Thymus (tissue), 11 donors: ENCODE data around the gene STEAP1B. TPM values are rescaled to one million over a fixed set of nuclear protein-coding genes. Genes with fewer than 3 reads are reported as not detected.
A peak's percentile ranks its signal among the peaks of the same experiment; 100 is the strongest.
"Not testable (repeated sequence)": the region's sequence is repeated elsewhere in the genome, so short reads cannot be mapped to it uniquely, and the experiment has no call there.

Source experiments
- DNase-seq, 9 donors: peaks; one replicate each; pipeline ENCODE4 v3.0.0-alpha.2; 2013; ENCODE audit warnings: low spot score in 9 of 9, low read depth in 6 of 9, missing footprints in 1 of 9
- H3K27ac ChIP-seq, 2 donors: one replicate each; pipeline ENCODE4 v1.5.1; 2013; ENCODE audit warnings: control low read depth in 1 of 2, low read depth in 1 of 2, low read length in 1 of 2, mild to moderate bottlenecking in 1 of 2, moderate library complexity in 1 of 2
- H3K27me3 ChIP-seq, 2 donors: one replicate each; pipeline ENCODE4 v1.5.1; 2013; ENCODE audit warnings: low read length in 1 of 2; ENCODE audit not compliant: control insufficient read depth in 2 of 2, insufficient read depth in 1 of 2
- H3K36me3 ChIP-seq, 2 donors: one replicate each; pipeline ENCODE4 v1.5.1; 2013; ENCODE audit warnings: low read length in 1 of 2, mild to moderate bottlenecking in 1 of 2, moderate library complexity in 1 of 2; ENCODE audit not compliant: control insufficient read depth in 2 of 2, insufficient read depth in 2 of 2
- H3K4me1 ChIP-seq, 2 donors: one replicate each; pipeline ENCODE4 v1.5.1; 2013; ENCODE audit warnings: low read length in 2 of 2; ENCODE audit not compliant: control insufficient read depth in 2 of 2, insufficient read depth in 2 of 2
- H3K4me3 ChIP-seq, 2 donors: one replicate each; pipeline ENCODE4 v1.5.1; 2013; ENCODE audit warnings: low read length in 2 of 2, control low read depth in 1 of 2, mild to moderate bottlenecking in 1 of 2
- H3K9me3 ChIP-seq, 2 donors: one replicate each; pipeline ENCODE4 v1.5.1; 2013; ENCODE audit warnings: low read length in 1 of 2, mild to moderate bottlenecking in 1 of 2; ENCODE audit not compliant: control insufficient read depth in 2 of 2, insufficient read depth in 1 of 2
- WGBS: extraction: QIAGEN DNeasy Blood & Tissue Kit; methylation state at CpG from one replicate; pipeline ENCODE4 v1.1.7; 2013; 5-methylcytosine and 5-hydroxymethylcytosine counted together
- polyA plus RNA-seq: library from polyadenylated mRNA; stranded (reverse); fragments of 200-250 nt; gene quantifications from one replicate; pipeline ENCODE4 v1.2.3, GENCODE V29; 2013
- total RNA-seq: library from RNA; stranded (reverse); fragments of 120-200 nt; gene quantifications from one replicate; pipeline ENCODE4 v1.2.4, GENCODE V29; 2013
- donor health status: healthy.

Gene STEAP1B
- total and polyA plus RNA-seq, 2 donors: 0.80 to 1.4 TPM

- peak overlapping the region; percentile 21 to 26 for H3K4me3 ChIP-seq
- H3K9me3 ChIP-seq: no peaks in the 10 kb centered on the region
- H3K36me3 ChIP-seq: no peaks in the 10 kb centered on the region
- DNase-seq: peak in 8 of 9 donors; percentile 60 to 87 (median 75)
- H3K27me3 ChIP-seq: no peaks in the 10 kb centered on the region
- H3K4me1 ChIP-seq: peaks cover 8 to 18% of the 10 kb centered on the region in 2 donors
- H3K27ac ChIP-seq: no peak overlapping the region
- WGBS: 27% methylated on average over 19 of the region's 19 CpGs
Observed at GRCh38 chr7:22452142-22452959, 47.6 kb downstream of the STEAP1B start.

DNA sequence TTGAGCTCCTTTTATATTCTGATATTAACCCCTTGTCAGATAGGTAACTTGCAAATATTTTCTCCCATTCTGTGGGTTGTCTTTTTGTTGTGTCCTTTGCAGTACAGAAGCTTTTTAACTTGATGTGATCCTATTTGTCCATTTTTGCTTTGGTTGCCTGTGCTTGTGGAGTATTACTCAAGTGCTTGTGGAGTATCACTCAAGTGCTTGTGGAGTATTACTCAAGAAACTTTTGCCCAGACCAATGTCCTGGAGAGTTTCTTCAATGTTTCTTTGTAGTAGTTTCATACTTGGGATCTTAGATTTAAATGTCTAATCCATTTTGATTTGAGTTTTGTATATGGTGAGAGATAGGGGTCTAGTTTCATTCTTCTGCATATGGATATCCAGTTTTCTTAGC lies 50.0 kb downstream of the STEAP1B start:
- not testable (repeated sequence) for H3K36me3 ChIP-seq, H3K27ac ChIP-seq, DNase-seq, H3K4me3 ChIP-seq, H3K27me3 ChIP-seq, H3K9me3 ChIP-seq
- H3K4me1 ChIP-seq: peaks cover 26 to 36% of the 10 kb centered on the region in 2 donors

DNA sequence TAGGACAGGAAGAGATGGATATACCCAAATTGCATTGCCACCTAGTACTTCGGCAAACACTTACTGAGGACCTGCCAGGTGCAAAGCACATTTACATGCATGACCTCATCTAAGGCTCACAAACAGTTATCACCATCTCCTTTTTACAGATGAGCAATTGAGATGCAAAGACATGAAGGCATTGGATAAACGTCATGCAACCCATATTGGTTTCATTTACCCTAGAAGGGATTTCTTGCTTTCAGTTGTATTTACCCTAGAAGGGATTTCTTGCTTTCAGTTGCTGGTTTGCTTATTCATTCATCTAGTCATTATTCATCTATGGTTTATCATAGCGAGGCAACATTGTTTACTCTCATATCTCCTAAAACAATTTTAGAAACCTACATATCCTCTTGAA lies 52.2 kb downstream of the STEAP1B start:
- Histone ChIP-seq H3K27ac (peak overlapping the region in 1 of 2 donors; percentile 21), H3K9me3 (no peaks in the 10 kb centered on the region), H3K27me3 (no peaks in the 10 kb centered on the region), H3K4me1 (peaks cover 32 to 54% of the 10 kb centered on the region in 2 donors), H3K36me3 (no peaks in the 10 kb centered on the region), H3K4me3 (no peak overlapping the region)
- DNase-seq: peak in 2 of 9 donors; percentile 45 to 66
- 55% methylated on average over 3 of the region's 3 CpGs for WGBS

GRCh38 chr7:22447008-22447407 lies 53.0 kb downstream of the STEAP1B start:
- Histone ChIP-seq H3K36me3 (no peaks in the 10 kb centered on the region), H3K4me1 (peaks cover 27 to 54% of the 10 kb centered on the region in 2 donors), H3K4me3 (no peak overlapping the region), H3K27me3 (no peaks in the 10 kb centered on the region), H3K9me3 (no peaks in the 10 kb centered on the region), H3K27ac (peak overlapping the region in 1 of 2 donors; percentile 83)
- peak in 1 of 9 donors; percentile 19 for DNase-seq

GRCh38 chr7:22445853-22446252 lies 54.1 kb downstream of the STEAP1B start:
- H3K36me3 ChIP-seq: no peaks in the 10 kb centered on the region
- WGBS: 45% methylated on average over 3 of the region's 3 CpGs
- no peaks in the 10 kb centered on the region for H3K9me3 ChIP-seq
- peak overlapping the region in 1 of 2 donors; percentile 83 for H3K27ac ChIP-seq
- H3K4me3 ChIP-seq: no peak overlapping the region
- H3K27me3 ChIP-seq: no peaks in the 10 kb centered on the region
- DNase-seq: peak in 1 of 9 donors; percentile 30
- peaks cover 30 to 63% of the 10 kb centered on the region in 2 donors for H3K4me1 ChIP-seq

- H3K9me3 ChIP-seq: no peaks in the 10 kb centered on the region
- 4% methylated on average over 14 of the region's 14 CpGs for WGBS
- H3K4me3 ChIP-seq: no peak overlapping the region
- DNase-seq: peak in 6 of 9 donors; percentile 29 to 78 (median 56)
- H3K36me3 ChIP-seq: no peaks in the 10 kb centered on the region
- peak overlapping the region; percentile 62 to 83 for H3K27ac ChIP-seq
- no peaks in the 10 kb centered on the region for H3K27me3 ChIP-seq
- peaks cover 30 to 63% of the 10 kb centered on the region in 2 donors for H3K4me1 ChIP-seq
Observed at GRCh38 chr7:22445140-22445743, 54.7 kb downstream of the STEAP1B start.

DNA sequence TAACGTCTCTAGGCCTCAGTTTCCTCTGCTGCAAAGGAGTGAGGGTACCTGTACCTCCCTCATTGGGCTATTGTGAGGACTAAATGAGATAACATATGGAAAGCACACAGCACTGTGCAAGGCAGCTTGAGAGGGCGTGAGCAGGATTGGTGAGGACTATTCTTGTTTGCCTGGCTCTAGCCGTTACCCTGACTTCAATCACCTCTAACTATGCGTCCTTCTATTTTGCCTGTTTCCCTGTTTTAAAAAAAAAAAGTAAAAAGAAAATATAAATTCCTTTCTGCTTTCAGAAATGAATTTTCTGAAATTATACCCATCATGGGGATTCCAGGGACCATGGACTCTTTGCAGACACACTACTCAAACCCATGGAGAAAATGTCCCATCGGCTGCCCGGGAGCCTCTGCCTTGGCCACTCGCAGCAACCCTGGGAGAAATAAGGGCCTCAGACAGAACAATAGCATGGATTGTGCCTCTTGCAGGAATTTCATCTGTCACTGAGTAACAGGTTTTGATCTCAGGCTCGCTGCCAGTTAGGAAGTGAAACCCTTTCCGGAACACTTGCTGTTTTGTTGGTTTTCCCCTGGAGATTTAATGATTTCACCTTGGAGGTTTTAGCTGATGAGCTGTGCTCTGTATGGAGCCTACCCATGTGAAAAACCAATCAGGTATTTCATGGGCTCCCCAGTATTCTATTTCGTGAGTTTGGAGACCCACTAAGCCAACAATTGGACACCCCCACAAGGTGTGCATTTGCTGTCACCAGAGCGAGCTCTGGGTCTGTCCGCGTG lies 55.6 kb downstream of the STEAP1B start:
- no peak overlapping the region for H3K4me3 ChIP-seq
- H3K9me3 ChIP-seq: no peaks in the 10 kb centered on the region
- no peaks in the 10 kb centered on the region for H3K27me3 ChIP-seq
- peak overlapping the region in 1 of 2 donors; percentile 83 for H3K27ac ChIP-seq
- no peaks in the 10 kb centered on the region for H3K36me3 ChIP-seq
- WGBS: 72% methylated on average over 13 of the region's 13 CpGs
- DNase-seq: peak in 1 of 9 donors; percentile 46
- peaks cover 30 to 63% of the 10 kb centered on the region in 2 donors for H3K4me1 ChIP-seq

DNA sequence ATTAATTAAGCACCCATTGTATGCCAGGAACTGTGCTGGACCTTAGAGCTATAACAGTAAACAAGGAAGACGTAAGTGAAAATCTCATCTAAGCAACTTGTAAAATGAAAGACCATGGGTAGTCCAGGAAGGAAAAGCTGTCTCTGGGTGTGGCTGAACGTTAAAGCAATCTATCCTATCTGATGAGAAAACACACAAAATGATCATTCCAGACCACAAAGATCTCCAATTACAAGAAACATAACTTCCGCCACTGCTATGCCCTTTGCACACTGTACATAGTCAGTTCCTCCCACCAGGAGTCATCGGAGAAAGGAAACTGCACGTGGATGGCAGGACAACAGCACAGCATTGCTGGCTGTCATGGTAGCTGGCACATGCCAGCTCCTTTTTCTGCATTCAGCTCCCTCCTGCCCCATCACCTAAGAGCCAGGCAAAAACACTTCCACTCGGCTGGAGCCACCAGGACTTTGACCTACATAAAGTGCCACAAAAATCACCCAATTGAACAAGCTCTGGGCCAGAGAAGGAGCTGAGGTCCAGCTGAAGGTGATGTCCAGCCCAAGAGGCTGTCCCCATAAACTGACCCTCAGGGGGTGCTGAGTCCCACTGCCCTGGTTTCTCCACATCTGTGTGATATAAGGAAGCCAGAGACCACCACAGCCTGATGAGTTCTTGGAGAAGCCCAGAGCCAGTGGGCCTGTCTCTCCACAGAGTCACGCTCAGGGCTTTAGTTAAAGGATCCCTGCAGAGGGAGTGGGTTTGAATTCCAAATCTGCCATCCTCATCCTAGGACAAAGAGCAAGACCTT lies 56.4 kb downstream of the STEAP1B start:
- Histone ChIP-seq H3K27ac (peak overlapping the region in 1 of 2 donors; percentile 7), H3K36me3 (no peaks in the 10 kb centered on the region), H3K4me3 (no peak overlapping the region), H3K4me1 (peaks cover 30 to 61% of the 10 kb centered on the region in 2 donors), H3K27me3 (no peaks in the 10 kb centered on the region), H3K9me3 (no peaks in the 10 kb centered on the region)
- DNase-seq: peak in 1 of 9 donors; percentile 13
- WGBS: 64% methylated on average over 7 of the region's 7 CpGs
